SU-DHL-6 (cell line): Measurements from ENCODE around the gene PLA2G4B.

Experiments
- H2AFZ ChIP-seq: fragments of 200-600 bp; sonication (generic); 2 replicates; pipeline ENCODE4 v1.6.1; 2014; ENCODE audit warnings: low read depth, mild to moderate bottlenecking, moderate library complexity, mixed read lengths, antibody characterized with exemption, low read length; ENCODE audit not compliant: severe bottlenecking
- H3F3A ChIP-seq: fragments of 200-600 bp; shearing (Covaris generic); 2 replicates; pipeline ENCODE4 v1.6.0; 2016; ENCODE audit warnings: antibody characterized with exemption, mild to moderate bottlenecking; ENCODE audit not compliant: insufficient read depth
- H3K27ac ChIP-seq: fragments of 200-600 bp; sonication (generic); 2 replicates; pipeline ENCODE4 v1.5.1; 2016; ENCODE audit warnings: low read depth, mild to moderate bottlenecking, low read length, moderate library complexity, mixed read lengths
- H3K27me3 ChIP-seq: fragments of 200-600 bp; sonication (generic), shearing (Covaris generic); 2 replicates; pipeline ENCODE4 v1.6.0; 2014; ENCODE audit warnings: mild to moderate bottlenecking, low read length
- H3K36me3 ChIP-seq: fragments of 200-600 bp; sonication (generic); 2 replicates; pipeline ENCODE4 v1.6.1; 2014; ENCODE audit warnings: mild to moderate bottlenecking, low read length, mixed read lengths
- H3K4me2 ChIP-seq: fragments of 300-600, 200-600 bp; shearing (Covaris generic), sonication (generic); 2 replicates; pipeline ENCODE4 v1.6.0; 2014; ENCODE audit warnings: low read length, low read depth, mild to moderate bottlenecking; ENCODE audit not compliant: poor library complexity, severe bottlenecking
- H3K4me3 ChIP-seq: fragments of 200-600 bp; sonication (generic); 2 replicates; pipeline ENCODE4 v1.5.1; 2014; ENCODE audit warnings: antibody characterized with exemption, low read length, mild to moderate bottlenecking, mixed read lengths; ENCODE audit not compliant: insufficient read depth, poor library complexity, severe bottlenecking
- H3K79me2 ChIP-seq: fragments of 200-600 bp; sonication (generic); 2 replicates; pipeline ENCODE4 v1.6.1; 2014; ENCODE audit warnings: mild to moderate bottlenecking, low read length, moderate library complexity; ENCODE audit not compliant: insufficient read depth
- H3K9ac ChIP-seq: fragments of 200-600 bp; sonication (generic); 2 replicates; pipeline ENCODE4 v1.7.0; 2014; ENCODE audit warnings: mild to moderate bottlenecking, low read length
- H3K9me2 ChIP-seq: fragments of 200-600 bp; sonication (generic); replicated peaks from 2 replicates; pipeline ENCODE4 v1.6.1; 2014; ENCODE audit warnings: low read length; ENCODE audit not compliant: insufficient read depth
- H3K9me3 ChIP-seq: fragments of 200-600 bp; sonication (generic); 2 replicates; pipeline ENCODE4 v1.6.1; 2014; ENCODE audit warnings: low read length, mixed read lengths; ENCODE audit not compliant: insufficient read depth
- H4K20me1 ChIP-seq: fragments of 200-600 bp; sonication (generic); 2 replicates; pipeline ENCODE4 v1.6.1; 2014; ENCODE audit warnings: low read depth, mild to moderate bottlenecking, antibody characterized with exemption, low read length, moderate library complexity, mixed read lengths
- CTCF ChIP-seq: fragments of 200-600 bp; sonication (generic); IDR thresholded peaks from one replicate; pipeline ENCODE4 v1.5.1; 2017; ENCODE audit warnings: antibody characterized with exemption, mild to moderate bottlenecking, low read length, moderate library complexity; ENCODE audit not compliant: insufficient read depth, poor library complexity, severe bottlenecking
- EZH2phosphoT487 ChIP-seq: fragments of 200-600 bp; sonication (generic), shearing (Covaris generic); conservative IDR thresholded peaks from 2 replicates; pipeline ENCODE4 v1.6.1; 2018; ENCODE audit warnings: mild to moderate bottlenecking, antibody characterized with exemption, low read length, moderate library complexity, mixed read lengths

Gene PLA2G4B

DNA sequence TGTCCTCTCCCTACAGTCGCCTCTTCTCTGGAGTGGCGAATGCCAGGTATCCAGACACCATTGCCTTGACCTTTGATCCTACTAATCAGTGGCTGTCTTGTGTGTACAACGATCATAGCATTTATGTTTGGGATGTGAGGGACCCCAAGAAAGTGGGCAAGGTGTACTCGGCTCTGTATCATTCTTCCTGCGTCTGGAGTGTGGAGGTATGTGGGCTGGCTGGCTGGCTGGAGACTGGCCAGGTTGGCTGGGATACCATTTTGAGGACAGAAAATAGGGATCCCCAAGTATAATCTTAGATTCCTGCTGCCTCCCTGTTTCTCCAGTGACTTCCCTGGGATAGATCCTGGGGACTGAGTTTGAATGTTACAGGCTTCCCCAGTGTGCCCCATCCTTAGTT is 24.1 kb upstream of the PLA2G4B start:
- Histone ChIP-seq H3F3A (no peaks in the 10 kb centered on the region), H3K9me2 (no peaks in the 10 kb centered on the region), H3K27ac (no peak overlapping the region), H3K9ac (no peak overlapping the region), H3K79me2 (no peaks in the 10 kb centered on the region), H3K27me3 (no peaks in the 10 kb centered on the region), H3K4me2 (no peak overlapping the region), H3K9me3 (no peaks in the 10 kb centered on the region), H2AFZ (no peak overlapping the region), H4K20me1 (no peaks in the 10 kb centered on the region), H3K4me3 (no peak overlapping the region), H3K36me3 (no peaks in the 10 kb centered on the region)
- TF ChIP-seq EZH2phosphoT487 (no peak), CTCF (no peak)

DNA sequence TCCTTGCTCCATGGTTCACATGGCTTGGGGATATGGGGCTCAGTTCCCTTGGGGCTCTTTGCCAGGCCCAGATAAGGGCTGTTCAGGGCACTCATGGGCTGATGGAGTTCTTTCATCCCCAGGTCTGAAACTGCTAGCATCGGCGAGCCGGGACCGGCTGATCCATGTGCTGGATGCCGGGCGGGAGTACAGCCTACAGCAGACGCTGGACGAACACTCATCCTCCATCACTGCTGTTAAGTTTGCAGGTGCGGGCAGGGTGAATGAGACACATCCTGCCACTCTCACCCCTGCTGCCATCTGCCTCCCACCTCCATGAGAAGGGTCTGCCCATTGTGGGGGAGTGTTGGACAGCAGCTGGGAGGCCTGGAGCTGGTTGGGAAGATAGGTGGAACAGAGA is 21.9 kb upstream of the PLA2G4B start:
- no peak overlapping the region for H3K4me2 ChIP-seq
- H3K27me3 ChIP-seq = no peaks in the 10 kb centered on the region
- no peaks in the 10 kb centered on the region for H3K9me2 ChIP-seq
- no peaks in the 10 kb centered on the region for H3K36me3 ChIP-seq
- H2AFZ ChIP-seq = no peak overlapping the region
- no peaks in the 10 kb centered on the region for H3K9me3 ChIP-seq
- no peak for TF ChIP-seq EZH2phosphoT487
- no peak for TF ChIP-seq CTCF
- no peaks in the 10 kb centered on the region for H3F3A ChIP-seq
- H3K4me3 ChIP-seq = no peak overlapping the region
- H3K27ac ChIP-seq = no peak overlapping the region
- H4K20me1 ChIP-seq = no peaks in the 10 kb centered on the region
- H3K9ac ChIP-seq = no peak overlapping the region
- H3K79me2 ChIP-seq = no peaks in the 10 kb centered on the region

DNA sequence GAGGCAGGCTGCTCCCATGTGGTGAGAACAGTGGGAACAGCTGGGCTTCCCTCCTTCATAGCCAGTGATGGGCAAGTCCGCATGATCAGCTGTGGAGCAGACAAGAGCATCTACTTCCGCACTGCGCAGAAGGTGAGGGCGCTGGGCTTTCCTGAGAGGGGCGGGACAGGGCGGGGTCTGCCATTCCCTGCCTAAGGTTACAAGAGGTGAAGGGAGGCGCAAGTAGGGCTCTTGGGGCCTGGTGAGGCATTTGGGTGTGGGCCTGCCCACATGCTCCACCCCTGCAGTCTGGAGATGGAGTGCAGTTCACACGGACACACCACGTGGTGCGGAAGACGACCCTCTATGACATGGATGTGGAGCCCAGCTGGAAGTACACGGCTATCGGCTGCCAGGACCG is 21.3 kb upstream of the PLA2G4B start:
- Histone ChIP-seq H3K27me3 (no peaks in the 10 kb centered on the region), H3K9ac (no peak overlapping the region), H3K27ac (no peak overlapping the region), H3K4me2 (no peak overlapping the region), H3K9me3 (no peaks in the 10 kb centered on the region), H2AFZ (no peak overlapping the region), H3K4me3 (no peak overlapping the region), H4K20me1 (no peaks in the 10 kb centered on the region), H3F3A (no peaks in the 10 kb centered on the region), H3K79me2 (no peaks in the 10 kb centered on the region), H3K36me3 (no peaks in the 10 kb centered on the region), H3K9me2 (no peaks in the 10 kb centered on the region)
- TF ChIP-seq EZH2phosphoT487 = no peak
- TF ChIP-seq CTCF = no peak

GRCh38 chr15:41817781-41818180 is 20.9 kb upstream of the PLA2G4B start:
- H3K9me2 ChIP-seq = no peaks in the 10 kb centered on the region
- no peak overlapping the region for H3K4me2 ChIP-seq
- no peaks in the 10 kb centered on the region for H3K27me3 ChIP-seq
- no peaks in the 10 kb centered on the region for H3K9me3 ChIP-seq
- no peak overlapping the region for H3K4me3 ChIP-seq
- no peaks in the 10 kb centered on the region for H3K36me3 ChIP-seq
- H3K9ac ChIP-seq = no peak overlapping the region
- no peaks in the 10 kb centered on the region for H4K20me1 ChIP-seq
- no peak overlapping the region for H3K27ac ChIP-seq
- no peak overlapping the region for H2AFZ ChIP-seq
- TF ChIP-seq EZH2phosphoT487 = no peak
- no peak for TF ChIP-seq CTCF
- no peaks in the 10 kb centered on the region for H3K79me2 ChIP-seq
- H3F3A ChIP-seq = no peaks in the 10 kb centered on the region
